ENCODE measurements around the gene CTDP1.

- no peak for TF ChIP-seq POLR2A (IDR thresholded peaks at IDR 0.05)
- no peak for TF ChIP-seq POLR2AphosphoS5 (IDR thresholded peaks at IDR 0.05)
Measured at GRCh38 chr18:79694895-79695213, 15.3 kb downstream of the CTDP1 start.

Measured in suprapubic skin (tissue), 4 donors.